ENCODE data around the gene CYRIA.

DNA sequence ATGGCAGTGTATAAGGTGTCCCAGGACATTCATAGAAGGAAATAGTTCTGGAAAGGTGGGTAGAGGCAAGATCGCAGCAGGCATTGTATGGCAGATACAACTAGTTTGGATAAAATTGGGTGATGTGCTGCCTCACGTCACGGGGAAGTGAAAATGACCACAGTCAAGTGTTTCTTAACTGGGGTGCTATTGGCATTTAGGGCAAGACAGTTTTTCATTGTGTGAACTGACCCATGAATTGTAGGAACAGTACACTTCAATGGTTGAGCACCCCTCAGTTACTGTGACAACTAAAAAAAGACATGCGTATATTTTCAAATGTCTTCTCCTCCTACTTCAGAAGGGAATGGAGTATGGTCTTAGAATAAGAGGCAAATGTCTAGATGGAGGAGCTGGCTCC is 22.3 kb upstream of the CYRIA start:
- TF ChIP-seq, protein P1, sequence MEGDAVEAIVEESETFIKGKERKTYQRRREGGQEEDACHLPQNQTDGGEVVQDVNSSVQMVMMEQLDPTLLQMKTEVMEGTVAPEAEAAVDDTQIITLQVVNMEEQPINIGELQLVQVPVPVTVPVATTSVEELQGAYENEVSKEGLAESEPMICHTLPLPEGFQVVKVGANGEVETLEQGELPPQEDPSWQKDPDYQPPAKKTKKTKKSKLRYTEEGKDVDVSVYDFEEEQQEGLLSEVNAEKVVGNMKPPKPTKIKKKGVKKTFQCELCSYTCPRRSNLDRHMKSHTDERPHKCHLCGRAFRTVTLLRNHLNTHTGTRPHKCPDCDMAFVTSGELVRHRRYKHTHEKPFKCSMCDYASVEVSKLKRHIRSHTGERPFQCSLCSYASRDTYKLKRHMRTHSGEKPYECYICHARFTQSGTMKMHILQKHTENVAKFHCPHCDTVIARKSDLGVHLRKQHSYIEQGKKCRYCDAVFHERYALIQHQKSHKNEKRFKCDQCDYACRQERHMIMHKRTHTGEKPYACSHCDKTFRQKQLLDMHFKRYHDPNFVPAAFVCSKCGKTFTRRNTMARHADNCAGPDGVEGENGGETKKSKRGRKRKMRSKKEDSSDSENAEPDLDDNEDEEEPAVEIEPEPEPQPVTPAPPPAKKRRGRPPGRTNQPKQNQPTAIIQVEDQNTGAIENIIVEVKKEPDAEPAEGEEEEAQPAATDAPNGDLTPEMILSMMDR (IDR thresholded peaks at IDR 0.05): no peak
- no peak for TF ChIP-seq POLR2A (IDR thresholded peaks at IDR 0.05)
- TF ChIP-seq POLR2AphosphoS5 (IDR thresholded peaks at IDR 0.05): no peak
- TF ChIP-seq EP300 (IDR thresholded peaks at IDR 0.05): no peak

Measured in stomach (tissue), 4 donors.